ENCODE data around the gene ERMARD. TPM values are rescaled to one million over a fixed set of nuclear protein-coding genes. Genes with fewer than 3 reads are reported as not detected.

The ERMARD gene
- total RNA-seq, 1 experiment from 2014 or later, result 7.1 TPM

- DNase-seq (ENCODE audit: low spot score), result no peak
Observed at GRCh38 chr6:169824848-169825557, 73.6 kb downstream of the ERMARD start.

DNA sequence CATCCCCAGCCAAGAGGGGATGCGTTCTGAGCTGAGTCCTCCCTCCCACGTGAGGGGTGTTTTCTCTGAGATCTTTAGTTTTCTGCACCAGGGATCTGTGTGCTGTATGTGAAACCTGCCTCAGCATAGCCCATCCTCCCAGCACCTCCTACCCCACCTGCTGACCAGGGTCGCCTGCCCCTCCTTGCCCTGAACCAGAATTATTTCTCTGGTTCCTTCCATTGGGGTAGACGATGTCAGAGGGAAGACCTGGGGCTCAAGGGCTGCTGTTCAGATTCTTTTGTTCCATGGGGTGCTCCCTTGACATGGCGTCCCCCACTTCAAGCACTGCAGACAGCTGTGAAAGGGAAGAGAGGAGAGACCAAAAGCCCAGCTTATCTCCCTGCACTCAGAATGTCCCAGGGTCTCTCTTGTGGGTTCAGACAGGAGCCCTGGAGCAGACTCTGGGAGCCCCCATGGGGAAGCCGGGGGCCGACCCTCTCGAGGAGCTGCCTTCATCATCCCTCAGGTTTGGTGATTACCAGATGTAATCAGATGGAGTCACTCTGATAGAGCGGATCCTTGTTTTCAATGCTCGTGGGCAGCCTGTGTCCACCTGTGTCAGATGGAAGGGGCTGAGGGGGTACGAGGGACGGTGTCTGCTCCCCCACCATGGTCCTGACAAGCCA lies 74.3 kb downstream of the ERMARD start:
- no peak for DNase-seq (ENCODE audit: low spot score)

GRCh38 chr6:169826697-169827096 lies 75.3 kb downstream of the ERMARD start:
- no peak for DNase-seq (ENCODE audit: low spot score)

- no peak for DNase-seq (ENCODE audit: low spot score)
Observed at GRCh38 chr6:169827290-169827717, 75.9 kb downstream of the ERMARD start.

- no peak for DNase-seq (ENCODE audit: low spot score)
Observed at GRCh38 chr6:169828176-169828575, 76.8 kb downstream of the ERMARD start.

GRCh38 chr6:169829786-169830185 lies 78.4 kb downstream of the ERMARD start:
- DNase-seq (ENCODE audit: low spot score), result no peak

DNA sequence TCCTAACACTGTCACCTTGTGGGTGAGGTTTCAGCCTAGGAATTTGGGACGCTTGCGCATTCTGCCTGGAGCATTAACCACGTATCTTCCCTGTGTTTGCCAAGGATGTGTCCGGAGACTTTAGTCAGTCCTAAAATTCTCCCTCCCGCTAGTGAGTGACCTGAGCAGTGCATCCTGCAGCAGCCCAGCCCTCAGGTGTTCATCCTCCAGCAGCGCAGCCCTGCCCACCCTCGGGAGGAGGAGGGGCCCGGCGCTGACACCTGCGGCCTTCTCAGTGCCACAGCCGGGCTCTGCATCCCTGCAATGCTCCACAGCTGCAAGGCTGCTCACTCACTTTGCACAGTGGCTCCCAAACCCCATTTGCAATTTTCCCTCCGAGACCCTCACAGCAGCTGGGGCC lies 79.5 kb downstream of the ERMARD start:
- no peak for DNase-seq (ENCODE audit: low spot score)

Other genes starting within 250 kb of the ERMARD start
- gene WDR27, start 49.6 kb upstream of the ERMARD start, total RNA-seq (2014; rRNA removed; shearing (Covaris generic)), result 38.3 and 44.7 TPM in 2 replicates
- gene C6orf120, start 49.5 kb upstream of the ERMARD start, total RNA-seq (2014; rRNA removed; shearing (Covaris generic)), result 39.1 and 41.3 TPM in 2 replicates
- gene PHF10, start 27.1 kb upstream of the ERMARD start, total RNA-seq (2014; rRNA removed; shearing (Covaris generic)), result 20.0 and 20.1 TPM in 2 replicates
- gene DYNLT2, start 50 bp upstream of the ERMARD start, total RNA-seq (2014; rRNA removed; shearing (Covaris generic)), result 1.7 and 3.2 TPM in 2 replicates